Fibroblast of lung (primary cell): ENCODE results near the gene KLHL36.

Experiments used
- EZH2 ChIP-seq: IDR thresholded peaks from 2 replicates; pipeline ENCODE4 v1.5.1; 2012; ENCODE audit warnings: low read length, control low read depth, mild to moderate bottlenecking; ENCODE audit errors: missing control alignments
- TF ChIP-seq, protein P1 (sequence below), 2 donors: IDR thresholded peaks in 1 of 2; conservative IDR thresholded peaks in 1 of 2; 1 replicate in 1 of 2; 2 replicates in 1 of 2; pipeline ENCODE4 v1.5.1; 2011 to 2012; ENCODE audit warnings: low read length in 2 of 2, control low read depth in 1 of 2, inconsistent platforms in 1 of 2, low read depth in 1 of 2, mild to moderate bottlenecking in 1 of 2

GRCh38 chr16:84675423-84675822 is 27.1 kb downstream of the KLHL36 start:
- no peak for TF ChIP-seq EZH2
- TF ChIP-seq, protein P1, sequence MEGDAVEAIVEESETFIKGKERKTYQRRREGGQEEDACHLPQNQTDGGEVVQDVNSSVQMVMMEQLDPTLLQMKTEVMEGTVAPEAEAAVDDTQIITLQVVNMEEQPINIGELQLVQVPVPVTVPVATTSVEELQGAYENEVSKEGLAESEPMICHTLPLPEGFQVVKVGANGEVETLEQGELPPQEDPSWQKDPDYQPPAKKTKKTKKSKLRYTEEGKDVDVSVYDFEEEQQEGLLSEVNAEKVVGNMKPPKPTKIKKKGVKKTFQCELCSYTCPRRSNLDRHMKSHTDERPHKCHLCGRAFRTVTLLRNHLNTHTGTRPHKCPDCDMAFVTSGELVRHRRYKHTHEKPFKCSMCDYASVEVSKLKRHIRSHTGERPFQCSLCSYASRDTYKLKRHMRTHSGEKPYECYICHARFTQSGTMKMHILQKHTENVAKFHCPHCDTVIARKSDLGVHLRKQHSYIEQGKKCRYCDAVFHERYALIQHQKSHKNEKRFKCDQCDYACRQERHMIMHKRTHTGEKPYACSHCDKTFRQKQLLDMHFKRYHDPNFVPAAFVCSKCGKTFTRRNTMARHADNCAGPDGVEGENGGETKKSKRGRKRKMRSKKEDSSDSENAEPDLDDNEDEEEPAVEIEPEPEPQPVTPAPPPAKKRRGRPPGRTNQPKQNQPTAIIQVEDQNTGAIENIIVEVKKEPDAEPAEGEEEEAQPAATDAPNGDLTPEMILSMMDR (conservative IDR thresholded peaks at IDR 0.05 in 1 of 2, IDR thresholded peaks at IDR 0.05 in 1 of 2; ENCODE audit: low read depth in 1 of 2, low read length in 2 of 2), result no peak
